HUES6 (cell line): Measurements from ENCODE around the gene UCKL1.
"Not testable (repeated sequence)": the region's sequence is repeated elsewhere in the genome, so short reads cannot be mapped to it uniquely, and the experiment has no call there.

Source experiments
- H3K27ac ChIP-seq: 2 replicates; pipeline ENCODE4 v1.7.0; 2013; ENCODE audit warnings: low read depth, mild to moderate bottlenecking, low read length, inconsistent platforms
- H3K27me3 ChIP-seq: 2 replicates; pipeline ENCODE4 v1.6.1; 2013; ENCODE audit warnings: low read length; ENCODE audit not compliant: control insufficient read depth, insufficient read depth
- H3K36me3 ChIP-seq: 2 replicates; pipeline ENCODE4 v1.6.1; 2013; ENCODE audit warnings: low read length; ENCODE audit not compliant: control insufficient read depth, insufficient read depth
- H3K4me1 ChIP-seq: 2 replicates; pipeline ENCODE4 v1.6.1; 2013; ENCODE audit warnings: low read length; ENCODE audit not compliant: control insufficient read depth, insufficient read depth
- H3K4me3 ChIP-seq: 2 replicates; pipeline ENCODE4 v1.5.1; 2013; ENCODE audit warnings: low read depth, low read length
- H3K9ac ChIP-seq: one replicate; pipeline ENCODE4 v1.6.1; 2013; ENCODE audit warnings: mild to moderate bottlenecking, low read length
- H3K9me3 ChIP-seq: 2 replicates; pipeline ENCODE4 v1.6.1; 2013; ENCODE audit warnings: low read depth, low read length; ENCODE audit not compliant: control insufficient read depth, insufficient read depth

Gene UCKL1

GRCh38 chr20:63978319-63979228 lies 22.4 kb upstream of the UCKL1 start:
- Histone ChIP-seq H3K9me3 (no peaks in the 10 kb centered on the region), H3K9ac (no peak overlapping the region), H3K4me3 (peak overlapping the region; percentile 98), H3K27ac (no peak overlapping the region), H3K4me1 (peaks cover 20% of the 10 kb centered on the region), H3K27me3 (peaks cover 13% of the 10 kb centered on the region), H3K36me3 (peaks cover 9% of the 10 kb centered on the region)

GRCh38 chr20:63977739-63978276 lies 21.6 kb upstream of the UCKL1 start:
- Histone ChIP-seq H3K4me3 (peak overlapping the region; percentile 98; the same call in 1 of the 2 replicates), H3K9ac (no peak overlapping the region), H3K4me1 (peaks cover 23% of the 10 kb centered on the region), H3K36me3 (peaks cover 5% of the 10 kb centered on the region), H3K27me3 (peaks cover 13% of the 10 kb centered on the region), H3K27ac (no peak overlapping the region), H3K9me3 (no peaks in the 10 kb centered on the region)

- H3K36me3 ChIP-seq, result no peaks in the 10 kb centered on the region
- no peaks in the 10 kb centered on the region for H3K9me3 ChIP-seq
- no peak overlapping the region for H3K27ac ChIP-seq
- peaks cover 13% of the 10 kb centered on the region for H3K27me3 ChIP-seq
- H3K4me1 ChIP-seq, result peaks cover 23% of the 10 kb centered on the region
- H3K4me3 ChIP-seq, result no peak overlapping the region
- no peak overlapping the region for H3K9ac ChIP-seq
Measured at GRCh38 chr20:63976980-63977738, 20.9 kb upstream of the UCKL1 start.

- H3K36me3 ChIP-seq, H3K9me3 ChIP-seq, H3K27ac ChIP-seq, H3K4me3 ChIP-seq, H3K9ac ChIP-seq: not testable (repeated sequence)
- H3K4me1 ChIP-seq, result peaks cover 23% of the 10 kb centered on the region
- H3K27me3 ChIP-seq, result peaks cover 13% of the 10 kb centered on the region
Measured at GRCh38 chr20:63976511-63976910, 20.3 kb upstream of the UCKL1 start.

- Histone ChIP-seq H3K36me3 (no peaks in the 10 kb centered on the region), H3K27me3 (peaks cover 22% of the 10 kb centered on the region), H3K27ac (no peak overlapping the region), H3K4me3 (no peak overlapping the region), H3K4me1 (peaks cover 16% of the 10 kb centered on the region), H3K9me3 (no peaks in the 10 kb centered on the region), H3K9ac (no peak overlapping the region)
Measured at GRCh38 chr20:63974402-63975200, 18.4 kb upstream of the UCKL1 start.

GRCh38 chr20:63973636-63974401 lies 17.6 kb upstream of the UCKL1 start:
- Histone ChIP-seq H3K9me3 (no peaks in the 10 kb centered on the region), H3K4me1 (peaks cover 17% of the 10 kb centered on the region), H3K4me3 (peak overlapping the region; percentile 65), H3K9ac (peak overlapping the region; percentile 43), H3K27ac (no peak overlapping the region), H3K27me3 (peaks cover 22% of the 10 kb centered on the region), H3K36me3 (no peaks in the 10 kb centered on the region)

GRCh38 chr20:63973160-63973479 lies 16.9 kb upstream of the UCKL1 start:
- peaks cover 17% of the 10 kb centered on the region for H3K27me3 ChIP-seq
- peaks cover 18% of the 10 kb centered on the region for H3K4me1 ChIP-seq
- H3K27ac ChIP-seq, result no peak overlapping the region
- no peaks in the 10 kb centered on the region for H3K9me3 ChIP-seq
- no peaks in the 10 kb centered on the region for H3K36me3 ChIP-seq
- no peak overlapping the region for H3K9ac ChIP-seq
- H3K4me3 ChIP-seq, result peak overlapping the region; percentile 65; the same call in 1 of the 2 replicates

GRCh38 chr20:63972312-63973159 lies 16.3 kb upstream of the UCKL1 start:
- Histone ChIP-seq H3K27me3 (peaks cover 12% of the 10 kb centered on the region), H3K36me3 (peaks cover 3% of the 10 kb centered on the region; the same call in 1 of the 2 replicates), H3K9me3 (no peaks in the 10 kb centered on the region), H3K9ac (no peak overlapping the region), H3K4me3 (no peak overlapping the region), H3K27ac (no peak overlapping the region), H3K4me1 (peaks cover 12% of the 10 kb centered on the region)

- H3K9ac ChIP-seq, H3K27ac ChIP-seq, H3K27me3 ChIP-seq, H3K36me3 ChIP-seq, H3K4me3 ChIP-seq, H3K9me3 ChIP-seq: not testable (repeated sequence)
- peaks cover 11% of the 10 kb centered on the region for H3K4me1 ChIP-seq
Measured at GRCh38 chr20:63971960-63972311, 15.7 kb upstream of the UCKL1 start.
